ENCODE results near the gene EMD.

DNA sequence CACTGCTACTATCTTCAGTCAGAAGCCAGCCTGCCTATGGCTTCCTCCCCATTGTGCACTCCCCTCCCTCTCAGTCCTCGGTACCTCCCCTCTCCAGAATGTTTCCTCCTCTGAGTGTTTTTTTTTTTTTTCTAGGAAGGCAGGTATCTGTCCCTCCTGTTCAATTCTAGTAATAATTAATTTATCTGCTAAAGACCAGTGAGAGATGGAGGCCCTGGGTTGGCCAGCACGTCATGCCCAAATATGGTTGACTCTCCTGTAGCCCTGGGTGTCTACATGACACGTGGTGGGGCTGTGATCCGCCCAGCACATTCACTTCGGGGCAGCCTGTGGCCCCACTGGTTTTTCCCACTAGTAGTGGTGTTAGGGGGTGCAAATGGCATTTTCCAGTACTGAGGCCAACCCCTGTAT is 6.5 kb upstream of the EMD start:
- no peak for TF ChIP-seq TAF1 (IDR thresholded peaks at IDR 0.05; ENCODE audit: low read depth, low read length)
- TF ChIP-seq POLR2A (IDR thresholded peaks at IDR 0.05; ENCODE audit: low read depth, low read length) = no peak
- TF ChIP-seq POLR2AphosphoS5 (IDR thresholded peaks at IDR 0.05; ENCODE audit: low read depth, low read length) = no peak

Data from GM12891 (cell line).